ENCODE measurements around the gene SLC22A2.

Gene SLC22A2

DNA sequence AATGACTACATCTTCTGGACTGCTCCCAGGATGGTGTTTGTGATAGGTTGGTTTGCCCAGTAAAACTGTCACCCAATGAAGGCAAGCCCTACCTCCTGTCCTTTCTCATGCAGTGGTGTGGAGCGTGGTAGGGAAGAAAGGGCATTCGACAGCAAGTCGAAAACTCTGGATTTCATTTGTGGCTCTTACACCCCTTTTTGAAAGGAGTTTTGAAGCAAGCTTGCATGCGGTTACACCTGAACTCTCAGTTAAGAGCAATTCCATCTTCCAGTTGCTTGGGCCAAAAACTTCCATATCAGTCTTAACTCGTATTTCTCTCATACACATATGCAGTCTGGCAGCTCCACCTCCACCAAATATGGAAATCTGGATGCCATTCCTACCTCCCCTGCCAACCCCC is 19.7 kb upstream of the SLC22A2 start:
- Mint-ChIP-seq H3K4me3 (no peak overlapping the region), H3K4me1 (no peaks in the 10 kb centered on the region), H3K27ac (no peak overlapping the region)

DNA sequence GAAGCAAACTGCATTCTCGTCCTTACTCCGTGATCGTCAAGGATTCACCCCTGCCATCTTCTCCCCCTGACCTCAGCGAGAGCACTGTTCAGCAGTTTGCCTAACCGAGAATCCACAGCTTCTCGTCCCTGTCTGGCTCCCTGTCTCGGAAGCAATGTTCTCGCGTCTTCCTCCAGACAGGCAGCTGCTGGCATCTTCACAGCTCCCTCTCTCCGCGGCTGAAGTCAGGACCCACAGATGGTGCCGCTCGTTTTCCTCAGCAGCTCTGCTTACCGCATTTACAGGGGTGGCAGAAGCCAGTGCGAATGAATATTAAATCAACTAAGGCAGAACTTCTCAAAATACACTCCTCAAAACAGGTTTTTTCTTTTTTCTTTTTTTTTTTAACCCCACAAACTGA is 18.9 kb upstream of the SLC22A2 start:
- no peak for ATAC-seq
- no peak overlapping the region for H3K27ac Mint-ChIP-seq
- no peaks in the 10 kb centered on the region for H3K4me1 Mint-ChIP-seq
- H3K36me3 Mint-ChIP-seq: no peaks in the 10 kb centered on the region
- no peak overlapping the region for H3K4me3 Mint-ChIP-seq
- peak in 1 of 2 donors; percentile 38 for DNase-seq (ENCODE audit: low spot score in 2 of 2)
- no peaks in the 10 kb centered on the region for H3K9me3 Mint-ChIP-seq

More for the DNA sequence above, 19.7 kb upstream of the SLC22A2 start:
- Mint-ChIP-seq H3K9me3 (no peaks in the 10 kb centered on the region), H3K36me3 (no peaks in the 10 kb centered on the region)
- peak in 1 of 2 donors; percentile 23 for DNase-seq (ENCODE audit: low spot score in 2 of 2)
- no peak for ATAC-seq

DNA sequence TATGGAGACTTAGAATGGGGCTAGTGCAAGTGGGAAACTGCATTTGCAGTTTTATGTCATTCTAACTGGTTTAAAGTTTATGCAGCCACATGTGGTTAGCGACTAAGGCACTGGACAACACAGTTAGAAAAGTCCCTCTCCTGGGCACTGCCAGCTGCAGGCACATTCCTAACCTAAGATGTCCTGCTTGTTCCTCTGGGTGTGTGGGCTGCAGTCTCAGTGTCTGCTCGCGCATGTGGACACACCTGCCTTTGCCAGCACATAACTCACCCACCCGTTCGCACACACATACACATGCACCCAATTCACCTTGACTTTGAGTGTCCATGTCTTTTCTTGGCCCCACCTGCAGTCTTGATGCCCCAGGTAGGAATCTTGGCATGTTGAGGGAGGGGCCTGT is 18.5 kb upstream of the SLC22A2 start:
- Mint-ChIP-seq H3K9me3 (no peaks in the 10 kb centered on the region), H3K27ac (no peak overlapping the region), H3K4me3 (no peak overlapping the region), H3K36me3 (no peaks in the 10 kb centered on the region), H3K4me1 (no peaks in the 10 kb centered on the region)
- no peak for DNase-seq (ENCODE audit: low spot score in 2 of 2)
- ATAC-seq: peak; percentile 26

DNA sequence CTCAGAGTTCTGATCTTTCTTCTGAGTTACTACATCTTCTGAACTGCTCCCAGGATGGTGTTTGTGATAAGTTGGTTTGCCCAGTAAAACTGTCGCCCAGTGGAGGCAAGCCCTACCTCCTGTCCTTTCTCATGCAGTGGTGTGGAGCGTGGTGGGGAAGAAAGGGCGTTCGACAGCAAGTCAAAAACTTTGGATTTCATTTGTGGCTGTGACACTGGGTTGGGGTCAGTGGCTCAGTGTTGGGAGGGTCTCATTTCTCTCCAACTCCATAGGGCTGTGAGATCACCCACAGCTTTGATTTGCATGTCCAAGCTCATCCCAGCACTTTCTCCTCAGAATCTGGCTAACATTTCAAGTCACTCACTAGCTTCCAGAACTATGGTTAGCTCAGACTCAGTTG is 17.5 kb upstream of the SLC22A2 start:
- Mint-ChIP-seq H3K4me3 (no peak overlapping the region), H3K9me3 (no peaks in the 10 kb centered on the region), H3K27ac (no peak overlapping the region), H3K36me3 (no peaks in the 10 kb centered on the region), H3K4me1 (no peaks in the 10 kb centered on the region)
- DNase-seq (ENCODE audit: low spot score in 2 of 2): no peak
- no peak for ATAC-seq

DNA sequence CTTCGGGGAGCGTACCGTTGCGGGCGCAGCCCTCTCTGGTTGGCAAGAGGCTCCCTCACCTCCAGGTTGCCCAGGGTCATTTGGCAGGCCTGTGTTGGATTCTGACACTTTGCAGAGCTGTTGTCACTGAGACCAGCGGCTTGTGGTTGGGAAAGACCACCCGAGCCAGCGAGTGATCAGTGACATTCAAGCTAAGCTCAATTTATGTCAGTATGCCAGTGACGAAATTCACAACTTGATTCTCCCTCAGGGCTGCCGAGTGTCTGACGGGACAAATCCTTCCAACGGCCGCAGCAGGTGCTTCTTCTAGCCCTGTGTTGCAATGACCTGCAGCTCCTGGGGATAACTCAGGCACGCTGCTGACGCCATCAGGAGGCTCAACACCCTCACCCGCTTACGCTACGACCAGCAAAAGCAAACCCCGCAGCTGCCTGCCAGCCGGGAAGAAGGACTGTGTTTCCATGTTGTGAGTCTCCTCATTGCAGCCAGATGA is 16.9 kb upstream of the SLC22A2 start:
- H3K36me3 Mint-ChIP-seq: no peaks in the 10 kb centered on the region
- no peak overlapping the region for H3K27ac Mint-ChIP-seq
- no peaks in the 10 kb centered on the region for H3K4me1 Mint-ChIP-seq
- ATAC-seq (no peak), DNase-seq (ENCODE audit: low spot score in 2 of 2) (no peak)
- no peaks in the 10 kb centered on the region for H3K9me3 Mint-ChIP-seq
- no peak overlapping the region for H3K4me3 Mint-ChIP-seq

DNA sequence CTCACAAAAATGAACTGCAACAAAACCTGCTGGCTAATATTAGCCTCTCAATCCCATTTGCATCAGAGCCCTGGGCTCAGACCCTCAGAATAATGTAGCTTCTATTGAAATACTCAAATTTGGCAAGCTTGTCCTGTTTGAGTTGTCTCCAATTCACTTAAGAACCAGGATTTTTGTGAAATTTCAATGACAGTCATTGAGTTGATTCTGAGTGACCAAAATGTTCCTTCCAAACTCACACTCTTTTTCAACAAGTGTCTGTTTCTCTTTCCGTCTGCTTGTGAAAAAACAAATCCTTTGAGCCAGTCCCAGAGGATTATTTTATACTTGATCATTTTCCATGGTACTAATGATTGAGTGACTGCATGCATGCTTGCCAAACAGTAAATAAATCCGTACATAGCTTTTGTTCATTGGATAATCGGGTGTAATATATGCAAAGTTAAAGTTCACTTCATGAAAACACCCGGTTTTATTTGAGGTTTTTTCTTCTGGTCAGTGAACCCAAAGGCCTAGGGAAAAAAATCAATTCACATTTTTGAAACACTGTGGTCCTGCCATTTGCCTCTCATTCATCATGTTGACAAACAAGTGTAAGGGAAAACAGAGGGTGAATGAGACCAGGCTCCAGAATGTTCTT is 16.4 kb upstream of the SLC22A2 start:
- H3K9me3 Mint-ChIP-seq: no peaks in the 10 kb centered on the region
- no peak overlapping the region for H3K27ac Mint-ChIP-seq
- no peaks in the 10 kb centered on the region for H3K4me1 Mint-ChIP-seq
- H3K4me3 Mint-ChIP-seq: no peak overlapping the region
- DNase-seq (ENCODE audit: low spot score in 2 of 2) (no peak), ATAC-seq (no peak)
- no peaks in the 10 kb centered on the region for H3K36me3 Mint-ChIP-seq

DNA sequence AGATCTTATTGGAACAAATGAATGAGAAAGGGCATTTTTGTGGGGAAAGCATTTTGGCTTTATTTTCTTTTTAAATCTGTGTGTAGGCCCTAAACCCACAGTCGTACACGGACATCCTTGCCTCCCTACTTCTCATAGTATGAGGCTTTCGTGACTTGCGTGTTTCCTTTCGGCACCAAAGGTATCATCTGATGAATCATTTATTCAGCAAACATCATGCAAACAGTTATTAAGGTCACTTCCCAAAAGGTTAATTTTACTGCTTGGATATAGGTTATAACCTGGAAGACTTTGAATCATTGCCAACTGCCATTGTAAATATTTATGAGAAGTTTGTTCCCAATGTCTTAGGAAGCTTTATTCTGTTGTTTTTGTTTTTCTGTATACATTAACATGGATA is 15.1 kb upstream of the SLC22A2 start:
- Mint-ChIP-seq H3K27ac (no peak overlapping the region), H3K9me3 (no peaks in the 10 kb centered on the region), H3K4me3 (no peak overlapping the region), H3K4me1 (no peaks in the 10 kb centered on the region), H3K36me3 (no peaks in the 10 kb centered on the region)
- DNase-seq (ENCODE audit: low spot score in 2 of 2) (no peak), ATAC-seq (no peak)

DNA sequence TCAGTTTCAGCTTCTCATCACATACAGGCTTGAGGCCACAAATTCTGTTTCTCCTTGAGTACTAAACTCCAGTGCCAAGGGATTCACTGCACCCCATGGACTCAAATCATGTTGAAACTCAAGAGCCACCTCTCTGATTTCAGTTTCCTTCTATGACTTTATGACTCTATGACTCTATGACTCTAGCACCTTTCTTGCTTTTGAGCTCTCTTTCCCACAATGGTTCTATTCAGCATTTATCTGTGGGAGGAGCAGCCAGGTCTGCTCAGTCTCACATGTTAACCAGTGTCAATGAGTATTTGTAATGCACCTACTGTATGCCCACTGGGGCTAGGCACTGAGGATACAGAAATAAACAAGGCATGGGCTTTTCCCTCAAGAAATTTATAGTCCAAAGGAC is 14.6 kb upstream of the SLC22A2 start:
- ATAC-seq (peak; percentile 52), DNase-seq (ENCODE audit: low spot score in 2 of 2) (peak in 1 of 2 donors; percentile 26)
- Mint-ChIP-seq H3K4me1 (no peaks in the 10 kb centered on the region), H3K9me3 (no peaks in the 10 kb centered on the region), H3K27ac (no peak overlapping the region), H3K4me3 (no peak overlapping the region), H3K36me3 (no peaks in the 10 kb centered on the region)

DNA sequence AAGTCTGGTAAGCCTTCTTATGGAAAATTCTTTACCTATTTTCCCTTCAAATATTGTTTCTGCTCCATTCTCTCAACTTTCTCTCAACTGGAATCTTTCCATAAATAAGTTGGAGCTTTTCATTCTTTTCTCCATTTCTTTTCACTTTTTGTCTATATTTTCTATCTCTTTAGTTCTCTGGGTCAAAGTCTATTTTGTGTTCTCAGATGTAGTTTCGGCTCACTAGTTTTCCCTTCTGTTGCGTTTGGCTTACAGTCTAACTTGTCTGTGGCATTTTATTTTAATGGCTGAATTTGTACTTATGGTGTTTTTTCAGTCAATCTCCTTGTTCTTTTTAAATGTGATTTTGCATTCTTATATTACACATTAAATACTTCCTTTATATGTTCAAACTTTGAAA is 14.1 kb upstream of the SLC22A2 start:
- ATAC-seq: no peak
- no peak overlapping the region for H3K4me3 Mint-ChIP-seq
- no peaks in the 10 kb centered on the region for H3K4me1 Mint-ChIP-seq

DNA sequence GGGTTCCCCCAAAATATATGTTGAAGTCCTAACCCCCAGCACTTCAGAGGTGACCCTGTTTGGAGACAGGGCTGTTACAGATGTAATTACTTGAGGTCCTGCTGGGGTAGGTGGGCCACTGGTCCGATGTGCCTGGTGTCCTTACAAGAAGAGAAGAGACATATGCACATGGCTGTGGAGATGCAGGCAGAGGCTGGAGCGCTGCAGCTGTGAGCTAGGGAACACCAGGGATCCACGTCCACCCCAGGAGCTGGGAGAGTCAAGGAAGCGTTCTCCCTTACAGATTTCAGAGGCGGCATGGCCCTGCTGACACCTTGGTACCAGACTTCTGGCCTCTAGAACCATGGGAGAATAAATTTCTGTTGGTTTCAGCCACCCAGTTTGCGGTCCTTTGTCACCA is 11.7 kb upstream of the SLC22A2 start:
- H3K27ac Mint-ChIP-seq: no peak overlapping the region
- H3K4me3 Mint-ChIP-seq: no peak overlapping the region
- no peaks in the 10 kb centered on the region for H3K36me3 Mint-ChIP-seq
- ATAC-seq (no peak), DNase-seq (ENCODE audit: low spot score in 2 of 2) (no peak)
- peaks cover 10% of the 10 kb centered on the region for H3K4me1 Mint-ChIP-seq
- H3K9me3 Mint-ChIP-seq: no peaks in the 10 kb centered on the region

More for the DNA sequence above, 14.1 kb upstream of the SLC22A2 start:
- DNase-seq (ENCODE audit: low spot score in 2 of 2): no peak
- Mint-ChIP-seq H3K27ac (no peak overlapping the region), H3K9me3 (no peaks in the 10 kb centered on the region), H3K36me3 (no peaks in the 10 kb centered on the region)

DNA sequence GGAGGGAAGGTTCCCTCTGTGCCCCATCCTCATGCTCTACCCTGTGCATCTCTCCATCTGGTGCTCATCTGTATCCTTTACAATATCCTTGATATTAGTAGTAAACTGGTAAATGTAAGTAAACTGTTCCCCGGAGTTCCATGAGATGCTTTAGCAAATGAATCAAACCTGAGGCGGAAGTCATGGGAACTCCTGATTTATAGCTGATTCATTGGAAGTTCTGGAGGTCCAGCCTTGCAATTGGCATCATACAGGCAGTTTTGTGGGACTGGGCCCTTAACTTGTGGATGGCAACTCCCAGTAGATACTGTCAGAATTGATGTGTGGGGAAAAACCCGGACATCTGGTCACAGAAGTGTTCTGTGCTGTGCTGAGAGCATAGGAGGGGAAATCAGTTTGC is 11.2 kb upstream of the SLC22A2 start:
- DNase-seq (ENCODE audit: low spot score in 2 of 2): no peak
- no peaks in the 10 kb centered on the region for H3K9me3 Mint-ChIP-seq
- ATAC-seq: no peak
- H3K4me3 Mint-ChIP-seq: no peak overlapping the region
- H3K27ac Mint-ChIP-seq: no peak overlapping the region
- H3K4me1 Mint-ChIP-seq: peaks cover 10% of the 10 kb centered on the region
- H3K36me3 Mint-ChIP-seq: no peaks in the 10 kb centered on the region

DNA sequence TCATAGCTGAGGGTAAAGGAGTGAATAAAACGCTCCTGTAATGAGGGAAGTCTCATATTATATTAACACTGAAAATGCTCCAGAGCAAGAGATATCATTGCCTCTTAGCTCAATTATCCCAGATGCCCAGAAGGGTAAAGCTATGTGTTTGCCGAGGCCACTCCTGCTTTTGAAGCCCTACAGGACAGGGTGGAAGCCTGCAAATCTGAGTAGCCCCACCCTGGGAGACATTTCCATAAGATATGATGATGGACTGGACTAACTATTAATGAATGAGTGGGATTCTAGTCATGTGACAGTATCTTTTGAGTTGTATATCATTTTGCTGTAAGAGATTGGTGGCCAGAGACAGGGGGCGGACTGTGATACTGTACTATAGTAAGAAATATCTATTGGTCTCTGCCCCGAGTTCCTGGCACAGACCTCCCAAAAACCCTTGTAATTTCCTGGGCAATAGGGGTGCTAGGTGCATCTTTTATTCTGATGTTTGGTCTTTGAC is 10.5 kb upstream of the SLC22A2 start:
- H3K9me3 Mint-ChIP-seq: no peaks in the 10 kb centered on the region
- H3K36me3 Mint-ChIP-seq: no peaks in the 10 kb centered on the region
- H3K4me3 Mint-ChIP-seq: no peak overlapping the region
- DNase-seq (ENCODE audit: low spot score in 2 of 2): no peak
- no peak for ATAC-seq
- H3K27ac Mint-ChIP-seq: no peak overlapping the region
- peaks cover 10% of the 10 kb centered on the region for H3K4me1 Mint-ChIP-seq

DNA sequence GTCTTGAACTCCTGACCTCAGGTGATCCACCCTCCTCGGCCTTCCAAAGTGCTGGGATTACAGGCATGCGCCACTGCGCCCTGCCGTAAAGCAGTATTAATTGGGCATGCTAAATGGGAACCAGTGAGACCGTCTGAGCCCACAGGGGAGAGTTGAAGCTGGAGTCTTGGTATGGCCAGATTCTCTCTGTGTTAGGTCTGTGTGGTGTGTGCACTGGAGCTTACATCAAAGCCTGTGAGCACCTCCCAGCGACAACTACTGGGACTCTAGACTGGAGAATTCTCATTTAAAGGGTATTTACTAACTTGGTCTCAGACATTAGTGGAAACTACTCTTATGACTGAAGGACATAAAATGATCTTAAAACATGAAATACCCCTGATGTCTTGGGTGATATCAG is 8.5 kb upstream of the SLC22A2 start:
- DNase-seq (ENCODE audit: low spot score in 2 of 2) (no peak), ATAC-seq (no peak)
- Mint-ChIP-seq H3K4me3 (no peak overlapping the region), H3K27ac (no peak overlapping the region), H3K36me3 (no peaks in the 10 kb centered on the region), H3K9me3 (no peaks in the 10 kb centered on the region), H3K4me1 (peaks cover 10% of the 10 kb centered on the region)

DNA sequence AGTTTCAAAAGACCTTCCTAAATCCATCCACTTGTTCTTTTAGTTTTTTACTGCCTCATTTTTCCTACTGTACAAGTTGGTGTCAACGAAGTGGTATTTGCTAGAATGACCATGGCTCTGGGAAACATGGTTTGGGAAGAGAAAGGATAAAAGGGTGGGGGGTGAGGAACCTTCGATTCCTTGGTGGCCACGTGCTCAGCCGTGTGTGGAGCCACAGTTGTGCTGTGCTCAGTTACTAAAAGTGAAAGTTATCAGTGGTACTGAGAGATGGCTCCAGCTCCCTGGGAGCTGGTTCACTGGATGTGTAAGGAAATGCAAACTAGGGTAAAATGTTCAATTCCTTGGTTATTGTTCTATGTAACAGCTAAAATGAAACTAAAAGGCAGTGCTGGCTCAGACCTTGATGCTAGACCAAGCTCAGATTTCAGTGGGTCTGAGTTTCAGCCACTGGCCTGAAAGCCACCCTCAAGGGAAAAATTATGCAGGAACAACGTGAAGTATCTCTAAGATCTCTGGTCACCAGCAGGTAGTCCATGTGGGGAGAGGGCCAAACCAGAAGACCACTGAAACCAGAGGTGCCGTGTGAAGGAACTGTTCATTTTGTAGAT is 7.4 kb upstream of the SLC22A2 start:
- H3K27ac Mint-ChIP-seq: no peak overlapping the region
- H3K4me1 Mint-ChIP-seq: peaks cover 10% of the 10 kb centered on the region
- H3K4me3 Mint-ChIP-seq: peak overlapping the region; percentile 9
- DNase-seq (ENCODE audit: low spot score in 2 of 2): no peak
- H3K36me3 Mint-ChIP-seq: no peaks in the 10 kb centered on the region
- ATAC-seq: peak; percentile 49
- no peaks in the 10 kb centered on the region for H3K9me3 Mint-ChIP-seq

DNA sequence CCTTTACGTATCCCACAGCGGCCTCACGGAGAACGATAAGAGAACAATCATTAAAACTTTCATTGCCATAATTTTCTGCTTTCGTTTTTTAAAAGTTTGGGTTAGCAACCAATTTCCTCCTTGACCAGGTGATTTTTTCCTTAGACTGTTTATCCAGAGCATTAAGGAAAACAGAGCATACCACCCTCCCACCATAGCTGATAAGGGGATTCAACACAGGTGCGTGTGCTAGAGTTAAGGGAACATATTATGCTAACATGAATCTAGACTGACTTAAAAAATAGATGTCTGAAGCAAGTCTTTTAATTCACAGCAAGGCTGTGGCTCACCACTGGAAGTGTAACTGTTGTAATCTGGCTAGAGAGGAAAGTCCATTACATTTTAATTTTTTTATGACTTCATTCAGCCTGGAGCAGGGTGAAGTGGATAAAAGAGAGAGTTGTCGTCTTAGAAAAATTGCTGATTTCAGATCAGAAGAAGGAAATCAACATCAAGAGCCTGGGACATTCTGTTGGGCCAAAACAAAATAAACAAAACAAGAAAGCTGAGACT is 5.5 kb upstream of the SLC22A2 start:
- H3K9me3 Mint-ChIP-seq: no peaks in the 10 kb centered on the region
- no peaks in the 10 kb centered on the region for H3K36me3 Mint-ChIP-seq
- ATAC-seq (no peak), DNase-seq (ENCODE audit: low spot score in 2 of 2) (no peak)
- no peak overlapping the region for H3K4me3 Mint-ChIP-seq
- no peak overlapping the region for H3K27ac Mint-ChIP-seq
- peaks cover 10% of the 10 kb centered on the region for H3K4me1 Mint-ChIP-seq
